Cortex of kidney (tissue), 1 donor: Measurements from ENCODE around the gene OR5D13.

Experiments
- DNase-seq: peaks from one replicate; lab custom pipeline; 2025; lab: John Stamatoyannopoulos, UW

OR5D13 gene, protein sequence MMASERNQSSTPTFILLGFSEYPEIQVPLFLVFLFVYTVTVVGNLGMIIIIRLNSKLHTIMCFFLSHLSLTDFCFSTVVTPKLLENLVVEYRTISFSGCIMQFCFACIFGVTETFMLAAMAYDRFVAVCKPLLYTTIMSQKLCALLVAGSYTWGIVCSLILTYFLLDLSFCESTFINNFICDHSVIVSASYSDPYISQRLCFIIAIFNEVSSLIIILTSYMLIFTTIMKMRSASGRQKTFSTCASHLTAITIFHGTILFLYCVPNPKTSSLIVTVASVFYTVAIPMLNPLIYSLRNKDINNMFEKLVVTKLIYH

DNA sequence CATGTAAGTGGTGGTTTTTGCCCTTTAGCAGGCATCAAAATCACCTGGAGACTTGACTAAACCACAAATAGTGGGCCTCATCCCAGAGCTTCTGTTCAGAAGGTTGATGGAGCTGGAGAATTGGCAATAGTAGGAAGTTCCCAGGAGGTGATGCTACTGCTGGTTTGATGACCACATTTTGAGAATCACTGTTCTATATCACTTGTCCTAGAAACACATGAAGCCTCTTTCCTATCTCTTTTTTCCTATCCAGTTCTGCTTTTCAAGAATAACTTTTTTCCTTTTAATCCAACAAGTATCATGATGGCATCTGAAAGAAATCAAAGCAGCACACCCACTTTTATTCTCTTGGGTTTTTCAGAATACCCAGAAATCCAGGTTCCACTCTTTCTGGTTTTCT lies at the start of gene OR5D13:
TSS of gene OR5D13 (plus strand) at position 301 of the 400 bp plus-strand sequence. CDS start at position 301, 0 bp downstream.
- no peak for DNase-seq

DNA sequence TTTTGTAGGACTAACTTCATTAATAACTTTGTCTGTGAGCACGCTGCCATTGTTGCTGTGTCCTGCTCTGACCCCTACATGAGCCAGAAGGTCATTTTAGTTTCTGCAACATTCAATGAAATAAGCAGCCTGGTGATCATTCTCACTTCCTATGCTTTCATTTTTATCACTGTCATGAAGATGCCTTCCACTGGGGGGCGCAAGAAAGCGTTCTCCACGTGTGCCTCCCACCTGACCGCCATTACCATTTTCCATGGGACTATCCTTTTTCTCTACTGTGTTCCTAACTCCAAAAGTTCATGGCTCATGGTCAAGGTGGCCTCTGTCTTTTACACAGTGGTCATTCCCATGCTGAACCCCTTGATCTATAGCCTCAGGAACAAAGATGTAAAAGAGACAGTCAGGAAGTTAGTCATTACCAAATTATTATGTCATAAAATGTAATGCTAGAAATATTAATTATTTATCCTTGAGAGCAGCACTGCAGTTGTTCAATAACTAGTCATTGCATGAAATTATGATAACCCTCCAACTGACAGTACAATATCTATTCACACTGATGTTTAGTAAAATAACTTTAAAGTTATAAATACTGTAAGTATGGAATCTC lies 46.4 kb upstream of the OR5D13 start:
- DNase-seq = no peak

DNA sequence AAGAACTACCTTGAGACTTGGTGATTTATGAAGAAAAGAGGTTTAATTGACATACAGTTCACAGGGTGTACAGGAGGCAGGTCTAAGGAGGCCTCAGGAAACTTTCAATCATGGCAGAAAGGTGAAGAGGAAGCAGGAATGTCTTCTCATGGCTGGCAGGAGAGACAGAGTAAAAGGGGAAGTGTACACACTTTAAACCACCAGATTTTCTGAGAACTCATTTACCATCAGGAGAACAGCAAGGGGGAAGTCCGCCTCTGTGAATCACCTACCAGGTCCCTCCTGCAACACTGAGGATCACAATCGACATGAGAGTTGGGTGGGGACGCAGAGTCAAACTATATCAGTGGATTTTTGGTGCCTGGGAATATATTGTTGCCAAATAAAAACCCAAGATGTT lies 40.3 kb upstream of the OR5D13 start:
- no peak for DNase-seq

DNA sequence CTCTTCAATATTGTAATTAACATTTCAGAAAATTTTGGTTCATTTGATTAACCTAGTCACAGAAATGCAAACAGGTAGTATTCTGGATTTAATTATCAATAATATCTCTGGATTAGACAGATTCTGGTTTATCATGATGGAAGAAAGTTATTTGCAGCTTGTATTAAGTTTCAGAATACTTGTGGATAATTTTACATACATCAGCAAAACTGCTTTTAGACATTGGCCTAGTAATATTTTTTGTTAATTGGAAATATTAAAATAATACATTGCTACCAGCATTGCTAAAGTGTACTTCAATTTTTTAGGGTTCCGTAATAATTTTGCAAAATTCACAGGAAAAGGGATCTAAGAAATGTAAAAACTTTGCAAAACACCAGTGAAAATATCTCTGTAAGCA lies 18.4 kb downstream of the OR5D13 start:
- DNase-seq = no peak

GRCh38 chr11:55793321-55793720 lies 20.1 kb downstream of the OR5D13 start:
- DNase-seq = no peak

DNA sequence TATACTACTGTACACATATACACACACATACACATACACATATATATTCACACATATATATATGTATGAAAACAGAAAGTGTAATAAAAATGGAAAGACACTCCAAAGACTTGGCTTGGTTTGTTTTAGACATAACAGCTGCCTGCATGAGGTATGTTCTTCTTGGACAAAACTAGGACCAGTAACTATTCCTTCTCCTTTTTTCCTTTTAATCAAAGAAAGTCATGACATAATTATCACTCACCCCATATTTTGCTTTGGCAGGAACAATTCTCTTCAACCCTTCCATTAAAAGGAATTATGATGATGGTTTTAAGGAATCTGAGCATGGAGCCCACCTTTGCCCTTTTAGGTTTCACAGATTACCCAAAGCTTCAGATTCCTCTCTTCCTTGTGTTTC lies 22.0 kb downstream of the OR5D13 start, which contains the start of gene OR5D14:
TSS of gene OR5D14 (plus strand) at position 301 of the 400 bp plus-strand sequence. CDS start at position 301, 0 bp downstream.
- DNase-seq = no peak

- no peak for DNase-seq
Observed at GRCh38 chr11:55806248-55806647, 33.0 kb downstream of the OR5D13 start.

DNA sequence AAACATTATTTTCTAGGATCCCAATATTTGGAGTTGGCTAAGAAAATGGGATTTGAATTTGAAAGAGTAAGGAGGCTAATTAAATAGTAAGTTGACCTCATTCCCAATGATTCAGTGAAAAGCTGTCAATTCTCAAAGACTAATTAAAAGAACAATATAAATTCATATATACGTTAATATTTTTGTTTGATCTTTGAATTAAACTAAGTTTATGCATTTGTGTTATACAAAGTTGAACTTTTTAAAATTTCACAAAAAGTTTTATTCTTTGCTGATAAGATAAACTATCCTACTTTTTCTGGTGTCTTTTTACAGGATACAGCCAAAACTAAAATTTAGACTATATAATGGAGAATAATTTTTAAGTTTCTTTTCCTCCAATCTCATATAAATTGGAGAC lies 37.8 kb downstream of the OR5D13 start, which contains the start of gene OR5L1:
TSS of gene OR5L1 (plus strand) at position 301 of the 400 bp plus-strand sequence. CDS start 100 bp downstream, outside the sequence.
- DNase-seq = no peak

DNA sequence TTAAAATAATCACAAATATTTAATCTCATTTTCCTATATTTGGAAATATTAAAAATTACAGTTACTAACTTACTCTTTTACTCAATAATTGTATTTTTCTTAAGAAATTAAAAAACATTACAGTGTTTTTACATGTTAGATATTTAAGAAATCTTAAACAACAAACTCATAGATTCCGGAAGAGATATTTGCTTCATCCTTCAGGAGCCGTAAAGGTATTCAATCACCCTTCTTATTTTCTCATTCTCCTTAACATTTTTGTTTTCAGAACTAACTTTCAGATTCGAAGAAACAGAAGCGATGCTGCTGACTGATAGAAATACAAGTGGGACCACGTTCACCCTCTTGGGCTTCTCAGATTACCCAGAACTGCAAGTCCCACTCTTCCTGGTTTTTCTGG lies 46.1 kb downstream of the OR5D13 start, which contains the start of gene OR5D18:
TSS of gene OR5D18 (plus strand) at position 301 of the 400 bp plus-strand sequence. CDS start at position 301, 0 bp downstream.
- DNase-seq = no peak
